Measurements from ENCODE around the gene ASXL2.

The ASXL2 gene

DNA sequence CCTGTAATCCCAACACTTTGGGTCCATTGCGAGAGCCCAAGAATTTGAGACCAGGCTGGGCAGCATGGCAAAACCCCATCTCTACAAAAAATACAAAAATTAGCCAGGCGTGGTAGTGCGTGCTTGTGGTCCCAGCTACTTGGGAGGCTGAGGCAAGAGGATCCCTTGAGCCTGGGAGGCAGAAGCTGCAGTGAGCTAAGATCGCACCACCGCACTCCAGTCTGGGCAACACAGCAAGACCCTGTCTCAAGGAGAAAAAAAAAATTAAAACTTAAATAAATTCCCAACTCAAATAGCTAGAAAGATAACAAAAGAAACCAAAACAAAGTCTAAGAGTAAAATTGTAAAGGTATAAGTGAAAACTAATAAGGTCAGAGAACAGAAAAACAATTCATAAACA is 6.2 kb downstream of the ASXL2 start:
- Histone ChIP-seq H3K9me3 (replicated peaks; ENCODE audit: insufficient read depth, low read length) (no peaks in the 10 kb centered on the region), H4K20me1 (ENCODE audit: insufficient read depth, low read length) (peaks cover 4% of the 10 kb centered on the region; the same call in 1 of the 2 replicates), H3K27ac (ENCODE audit: low read length) (no peak overlapping the region), H3K36me3 (replicated peaks; ENCODE audit: insufficient read depth, low read length) (no peaks in the 10 kb centered on the region; the same call in 1 of the 2 replicates), H3K79me2 (ENCODE audit: low read length) (peaks cover 98% of the 10 kb centered on the region), H3K4me1 (ENCODE audit: low read length) (0 out of 2 replicates have a peak, but pooled peaks cover 5% of the 10 kb centered on the region), H3K4me2 (ENCODE audit: low read depth, low read length) (no peak overlapping the region), H2AFZ (ENCODE audit: low read length) (no peak overlapping the region), H3K9ac (ENCODE audit: low read length) (no peak overlapping the region), H3F3A (ENCODE audit: insufficient read depth, low read length) (peaks cover 2% of the 10 kb centered on the region; the same call in 1 of the 2 replicates), H3K27me3 (replicated peaks; ENCODE audit: insufficient read depth, low read length) (no peaks in the 10 kb centered on the region), H3K4me3 (ENCODE audit: low read length) (no peak overlapping the region), H3K9me2 (replicated peaks; ENCODE audit: insufficient read depth, low read length) (no peaks in the 10 kb centered on the region)
- DNase-seq, result no peak
- no peak for TF ChIP-seq EZH2phosphoT487 (IDR thresholded peaks at IDR 0.05; ENCODE audit: low read length)
- no peak for TF ChIP-seq EZH2 (optimal IDR thresholded peaks at IDR 0.05; ENCODE audit: low read depth, low read length)
- TF ChIP-seq, protein P1, sequence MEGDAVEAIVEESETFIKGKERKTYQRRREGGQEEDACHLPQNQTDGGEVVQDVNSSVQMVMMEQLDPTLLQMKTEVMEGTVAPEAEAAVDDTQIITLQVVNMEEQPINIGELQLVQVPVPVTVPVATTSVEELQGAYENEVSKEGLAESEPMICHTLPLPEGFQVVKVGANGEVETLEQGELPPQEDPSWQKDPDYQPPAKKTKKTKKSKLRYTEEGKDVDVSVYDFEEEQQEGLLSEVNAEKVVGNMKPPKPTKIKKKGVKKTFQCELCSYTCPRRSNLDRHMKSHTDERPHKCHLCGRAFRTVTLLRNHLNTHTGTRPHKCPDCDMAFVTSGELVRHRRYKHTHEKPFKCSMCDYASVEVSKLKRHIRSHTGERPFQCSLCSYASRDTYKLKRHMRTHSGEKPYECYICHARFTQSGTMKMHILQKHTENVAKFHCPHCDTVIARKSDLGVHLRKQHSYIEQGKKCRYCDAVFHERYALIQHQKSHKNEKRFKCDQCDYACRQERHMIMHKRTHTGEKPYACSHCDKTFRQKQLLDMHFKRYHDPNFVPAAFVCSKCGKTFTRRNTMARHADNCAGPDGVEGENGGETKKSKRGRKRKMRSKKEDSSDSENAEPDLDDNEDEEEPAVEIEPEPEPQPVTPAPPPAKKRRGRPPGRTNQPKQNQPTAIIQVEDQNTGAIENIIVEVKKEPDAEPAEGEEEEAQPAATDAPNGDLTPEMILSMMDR (IDR thresholded peaks at IDR 0.05; ENCODE audit: low read length), result no peak

DNA sequence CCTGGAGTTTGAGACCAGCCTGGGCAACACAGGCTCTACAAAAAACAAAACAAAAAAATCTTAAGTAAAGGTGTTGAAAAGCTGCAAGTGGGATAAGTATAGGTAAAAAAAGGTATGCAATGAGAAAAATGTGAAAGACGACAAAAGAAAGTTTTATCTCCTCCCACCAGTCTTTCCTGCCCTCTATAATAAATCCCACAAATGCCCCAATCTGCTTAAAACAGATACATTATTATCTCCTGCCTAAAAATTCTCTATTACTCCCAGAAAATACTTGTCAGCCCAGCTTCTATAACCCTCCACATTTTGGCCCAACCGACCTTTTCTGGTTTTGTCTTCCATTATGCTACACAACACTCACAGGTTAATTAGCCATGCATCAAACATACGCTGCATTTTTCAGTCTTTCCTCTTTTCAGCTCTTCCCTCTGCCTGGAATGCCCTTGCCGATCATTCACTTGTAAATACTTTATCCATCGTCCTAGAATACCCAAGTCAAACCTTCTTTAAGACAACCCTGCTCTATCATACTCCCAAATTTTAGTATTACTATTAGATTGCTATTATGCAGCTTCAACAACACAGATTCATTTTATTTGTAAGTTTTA is 10.8 kb downstream of the ASXL2 start:
- no peaks in the 10 kb centered on the region for H3K27me3 ChIP-seq (replicated peaks; ENCODE audit: insufficient read depth, low read length)
- no peak for TF ChIP-seq EZH2 (optimal IDR thresholded peaks at IDR 0.05; ENCODE audit: low read depth, low read length)
- TF ChIP-seq, protein P1 (IDR thresholded peaks at IDR 0.05; ENCODE audit: low read length), result no peak
- TF ChIP-seq EZH2phosphoT487 (IDR thresholded peaks at IDR 0.05; ENCODE audit: low read length), result no peak
- H3K4me3 ChIP-seq (ENCODE audit: low read length), result no peak overlapping the region
- H3K9me3 ChIP-seq (replicated peaks; ENCODE audit: insufficient read depth, low read length), result no peaks in the 10 kb centered on the region
- peaks cover 90% of the 10 kb centered on the region for H3K79me2 ChIP-seq (ENCODE audit: low read length)
- no peaks in the 10 kb centered on the region for H3K9me2 ChIP-seq (replicated peaks; ENCODE audit: insufficient read depth, low read length)
- no peaks in the 10 kb centered on the region; the same call in 1 of the 2 replicates for H3K36me3 ChIP-seq (replicated peaks; ENCODE audit: insufficient read depth, low read length)
- no peak overlapping the region for H3K4me2 ChIP-seq (ENCODE audit: low read depth, low read length)
- no peaks in the 10 kb centered on the region; the same call in 1 of the 2 replicates for H4K20me1 ChIP-seq (ENCODE audit: insufficient read depth, low read length)
- DNase-seq, result no peak
- H3K9ac ChIP-seq (ENCODE audit: low read length), result no peak overlapping the region
- no peak overlapping the region for H3K27ac ChIP-seq (ENCODE audit: low read length)
- H3F3A ChIP-seq (ENCODE audit: insufficient read depth, low read length), result no peaks in the 10 kb centered on the region
- H2AFZ ChIP-seq (ENCODE audit: low read length), result no peak overlapping the region
- H3K4me1 ChIP-seq (ENCODE audit: low read length), result no peaks in the 10 kb centered on the region

DNA sequence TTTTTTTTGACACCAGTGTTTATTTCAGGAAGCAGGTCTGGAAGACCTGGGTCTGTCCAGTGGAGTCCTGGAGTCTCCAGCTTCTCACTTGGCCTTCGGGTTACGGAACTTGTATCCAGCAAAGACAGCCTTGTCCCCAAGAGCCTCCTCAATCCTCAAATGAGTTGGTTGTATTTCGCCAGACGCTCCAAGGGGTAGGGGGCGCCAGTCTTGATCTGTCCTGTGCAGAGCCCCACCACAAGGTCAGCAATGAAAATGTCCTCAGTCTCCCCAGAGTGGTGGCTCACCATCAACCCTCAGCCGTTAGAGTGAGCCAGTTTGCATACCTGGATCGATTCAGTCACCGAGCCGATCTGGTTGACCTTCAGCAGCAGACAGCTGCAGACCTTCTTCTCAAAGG is 21.9 kb downstream of the ASXL2 start:
- Histone ChIP-seq H3F3A (ENCODE audit: insufficient read depth, low read length) (peaks cover 21% of the 10 kb centered on the region; the same call in 1 of the 2 replicates), H3K4me2 (ENCODE audit: low read depth, low read length) (no peak overlapping the region), H3K36me3 (replicated peaks; ENCODE audit: insufficient read depth, low read length) (no peaks in the 10 kb centered on the region), H3K9me3 (replicated peaks; ENCODE audit: insufficient read depth, low read length) (no peaks in the 10 kb centered on the region), H2AFZ (ENCODE audit: low read length) (no peak overlapping the region), H3K27me3 (replicated peaks; ENCODE audit: insufficient read depth, low read length) (no peaks in the 10 kb centered on the region), H3K4me1 (ENCODE audit: low read length) (peaks cover 23% of the 10 kb centered on the region), H3K4me3 (ENCODE audit: low read length) (no peak overlapping the region), H3K9ac (ENCODE audit: low read length) (no peak overlapping the region), H4K20me1 (ENCODE audit: insufficient read depth, low read length) (0 out of 2 replicates have a peak, but pooled peaks cover under 1% of the 10 kb centered on the region), H3K9me2 (replicated peaks; ENCODE audit: insufficient read depth, low read length) (no peaks in the 10 kb centered on the region), H3K27ac (ENCODE audit: low read length) (no peak overlapping the region), H3K79me2 (ENCODE audit: low read length) (peaks cover 60% of the 10 kb centered on the region)
- no peak for DNase-seq
- TF ChIP-seq EZH2phosphoT487 (IDR thresholded peaks at IDR 0.05; ENCODE audit: low read length), result no peak
- TF ChIP-seq, protein P1 (IDR thresholded peaks at IDR 0.05; ENCODE audit: low read length), result no peak
